Activated T-cell treated with anti-CD3 and anti-CD28 coated beads, Interleukin-2, amount 50 U/mL, for 1 hour (primary cell): ENCODE data around the gene KANSL1.

ENCODE experiments used
- DNase-seq: peaks from one replicate; pipeline ENCODE4 v3.0.0-alpha.2; 2020

KANSL1 gene

DNA sequence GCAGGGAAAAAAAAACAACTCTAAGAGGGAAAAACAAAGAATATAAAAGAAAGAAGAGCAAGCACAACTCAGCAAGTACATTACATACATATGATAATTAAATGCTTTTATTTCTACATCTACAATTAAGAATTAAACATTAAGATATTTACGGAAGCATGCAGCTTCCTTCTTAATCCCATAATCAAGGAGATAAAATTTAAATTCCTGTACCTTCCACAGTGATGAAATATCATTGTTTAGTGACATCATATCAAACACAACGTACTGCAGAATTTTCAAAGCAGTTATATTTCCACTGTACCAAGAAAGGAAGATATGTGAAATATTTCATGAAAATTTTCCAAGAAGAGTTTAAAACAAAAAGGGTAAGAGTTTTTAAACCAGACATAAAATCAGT lies 26.0 kb downstream of the KANSL1 start:
- no peak for DNase-seq

DNA sequence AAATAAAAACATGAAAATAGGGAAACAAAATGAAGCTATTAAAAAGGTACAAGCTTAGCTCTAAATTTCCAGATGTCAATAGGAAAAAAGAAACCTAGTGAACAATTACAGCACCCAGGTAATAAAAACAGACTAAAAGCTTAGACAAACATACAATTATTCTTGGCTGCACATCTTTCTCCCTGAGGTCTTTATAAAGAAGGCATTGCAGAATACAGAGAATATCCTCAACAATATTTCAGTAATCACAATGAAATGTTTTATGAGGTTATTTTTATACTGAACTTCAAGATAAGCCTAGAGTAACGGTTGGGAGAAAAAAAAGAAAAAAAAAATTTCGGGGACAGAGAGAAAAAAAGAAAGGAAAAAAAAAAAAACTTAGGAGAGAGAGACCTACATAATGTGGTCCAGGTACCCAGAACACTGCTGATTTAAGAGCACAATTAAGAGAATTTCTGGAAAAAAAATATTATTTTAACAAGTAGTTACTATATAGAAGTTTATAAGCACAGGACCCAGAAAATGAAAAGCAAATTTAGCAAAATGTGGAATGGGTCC lies 26.5 kb downstream of the KANSL1 start:
- no peak for DNase-seq

DNA sequence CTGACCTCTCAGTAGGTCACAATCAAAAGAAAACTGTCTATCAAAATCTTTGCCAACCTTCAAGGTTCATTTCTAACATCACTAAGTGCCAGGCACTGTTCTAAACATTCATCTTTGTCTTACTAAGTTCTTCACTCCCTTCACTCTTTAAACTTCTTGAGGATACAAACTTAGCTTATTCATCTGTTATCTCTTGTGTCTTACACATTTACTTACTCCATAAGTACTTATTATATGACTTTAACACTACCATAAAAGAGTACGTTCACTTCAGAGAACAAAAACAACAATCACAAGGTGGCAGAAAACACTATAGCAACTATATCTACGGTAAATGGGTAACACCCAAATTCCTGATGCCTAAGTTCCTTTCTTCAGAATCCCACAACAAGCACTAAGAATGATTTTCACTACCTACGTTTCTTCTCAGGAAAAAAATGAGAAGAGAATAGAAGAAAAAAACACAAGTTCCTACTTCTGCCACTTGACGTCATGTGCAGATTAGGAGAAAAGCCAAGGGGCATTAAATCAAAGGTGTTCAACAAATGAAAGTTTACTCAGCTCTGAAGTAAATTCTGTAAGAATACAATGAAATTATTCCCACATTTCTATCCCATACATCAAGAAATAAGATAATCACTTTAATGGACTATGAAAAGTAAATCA lies 29.2 kb downstream of the KANSL1 start:
- no peak for DNase-seq

DNA sequence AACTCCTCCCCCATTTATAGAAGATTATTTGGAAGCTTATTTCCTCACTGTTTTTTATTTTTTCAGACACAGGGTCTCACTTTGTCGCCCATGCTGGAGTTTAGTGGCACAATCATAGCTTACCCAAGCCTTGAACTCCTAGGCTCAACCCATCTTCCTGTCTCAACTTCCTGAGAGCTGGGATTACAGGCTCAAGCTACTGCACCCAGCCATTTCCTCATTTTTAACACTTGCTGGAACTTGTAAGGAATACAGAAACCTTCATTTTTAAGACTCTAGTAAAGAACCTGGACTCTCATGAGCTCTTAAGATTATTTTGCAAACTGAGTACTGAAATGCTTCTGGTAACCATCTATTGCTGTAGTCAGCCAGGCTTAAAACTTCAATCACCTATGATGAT lies 29.9 kb downstream of the KANSL1 start:
- DNase-seq: no peak

DNA sequence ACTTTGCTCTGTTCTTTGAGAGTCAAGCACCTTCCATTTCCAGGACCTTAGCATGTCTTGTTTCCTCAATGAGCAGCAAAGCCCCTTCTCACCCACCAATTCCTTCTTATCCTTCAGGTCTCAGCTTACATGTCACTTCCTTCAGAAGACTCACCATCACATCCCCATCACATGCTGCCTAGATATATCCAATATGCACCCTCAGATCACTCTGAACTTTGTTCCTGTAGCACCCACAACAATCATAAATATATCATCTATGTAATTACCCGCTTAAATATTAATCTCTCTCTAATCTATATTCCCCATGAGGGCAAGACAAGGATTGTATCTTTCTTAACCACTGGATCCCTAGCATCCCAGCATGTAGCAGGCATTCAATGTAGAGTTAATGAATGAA lies 30.4 kb downstream of the KANSL1 start:
- DNase-seq: no peak

DNA sequence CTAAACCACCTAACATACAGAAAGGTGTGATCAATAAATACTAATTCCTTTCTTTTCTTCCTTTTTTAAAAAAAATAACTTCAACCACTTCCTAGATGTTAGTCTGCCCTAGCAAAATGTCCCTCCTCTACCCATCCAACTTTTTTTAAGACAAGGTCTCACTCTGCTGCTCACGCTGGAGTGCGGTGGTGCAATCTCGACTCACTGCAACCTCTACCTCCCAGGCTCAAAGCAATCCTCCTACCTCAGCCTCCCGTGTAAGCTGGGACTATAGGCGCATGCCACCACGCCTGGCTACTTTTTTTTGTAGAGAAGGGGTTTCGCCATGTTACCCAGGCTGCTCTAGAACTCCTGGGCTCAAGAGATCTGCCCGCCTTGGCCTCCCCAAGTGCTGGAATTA lies 33.1 kb downstream of the KANSL1 start:
- no peak for DNase-seq

DNA sequence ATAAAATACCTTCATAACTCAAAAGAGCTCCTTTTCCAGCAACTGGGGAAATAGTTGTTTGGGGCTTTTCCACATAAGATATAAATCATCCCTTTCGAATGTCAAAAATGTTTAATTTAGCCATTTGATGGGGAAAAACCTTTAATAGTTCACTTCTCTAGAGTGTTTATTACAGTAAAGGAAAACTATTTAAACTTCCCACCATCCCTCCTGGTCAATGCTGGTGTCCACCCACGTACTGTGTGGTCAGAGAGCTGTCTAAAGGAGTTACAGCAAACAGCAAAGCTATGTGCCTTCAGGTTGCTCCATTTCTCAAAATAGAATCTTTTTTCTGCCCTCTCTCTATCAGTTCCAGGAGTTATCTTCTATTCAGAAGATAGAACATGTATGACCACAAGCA lies 33.5 kb downstream of the KANSL1 start:
- DNase-seq: no peak

DNA sequence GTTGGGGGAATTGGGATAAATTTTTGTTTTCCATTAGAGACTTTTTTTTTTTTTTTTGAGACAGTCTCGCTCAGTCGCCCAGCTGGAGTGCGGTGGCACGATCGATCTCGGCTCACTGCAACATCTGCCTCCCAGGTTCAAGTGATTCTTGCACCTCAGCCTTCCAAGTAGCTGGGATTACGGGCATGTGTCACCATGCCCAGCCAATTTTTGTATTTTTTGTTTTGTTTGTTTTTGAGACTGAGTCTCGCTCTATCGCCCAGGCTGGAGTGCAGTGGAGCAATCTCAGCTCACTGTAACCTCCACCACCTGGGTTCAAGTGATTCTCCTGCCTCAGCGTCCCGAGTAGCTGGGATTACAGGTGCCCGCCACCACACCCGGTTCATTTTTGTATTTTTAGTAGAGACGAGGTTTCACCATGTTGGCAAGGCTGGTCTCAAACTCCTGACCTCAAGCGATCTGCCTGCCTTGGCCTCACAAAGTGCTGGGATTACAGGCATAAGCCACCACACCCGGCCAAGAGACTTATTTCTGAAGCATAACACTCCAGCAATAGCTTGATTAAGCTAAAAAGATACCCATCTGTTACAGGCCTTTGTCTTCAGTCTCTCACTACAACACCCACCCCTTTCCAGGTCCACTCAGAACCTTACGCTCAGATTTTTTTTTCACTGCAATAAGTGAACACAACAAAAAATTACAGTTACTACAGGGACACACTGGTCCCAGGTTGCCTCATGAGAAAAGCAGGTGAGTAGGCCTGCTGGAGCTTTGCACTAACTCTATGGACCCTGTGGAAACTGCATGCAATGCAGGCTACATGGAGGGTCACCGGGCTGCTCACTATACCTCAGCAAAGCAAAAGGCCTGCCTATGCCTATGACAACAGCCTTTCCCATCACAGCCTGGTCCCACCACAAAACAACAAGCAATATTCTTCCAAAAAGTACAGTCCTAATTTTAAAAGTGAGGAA lies 34.6 kb downstream of the KANSL1 start:
- no peak for DNase-seq

DNA sequence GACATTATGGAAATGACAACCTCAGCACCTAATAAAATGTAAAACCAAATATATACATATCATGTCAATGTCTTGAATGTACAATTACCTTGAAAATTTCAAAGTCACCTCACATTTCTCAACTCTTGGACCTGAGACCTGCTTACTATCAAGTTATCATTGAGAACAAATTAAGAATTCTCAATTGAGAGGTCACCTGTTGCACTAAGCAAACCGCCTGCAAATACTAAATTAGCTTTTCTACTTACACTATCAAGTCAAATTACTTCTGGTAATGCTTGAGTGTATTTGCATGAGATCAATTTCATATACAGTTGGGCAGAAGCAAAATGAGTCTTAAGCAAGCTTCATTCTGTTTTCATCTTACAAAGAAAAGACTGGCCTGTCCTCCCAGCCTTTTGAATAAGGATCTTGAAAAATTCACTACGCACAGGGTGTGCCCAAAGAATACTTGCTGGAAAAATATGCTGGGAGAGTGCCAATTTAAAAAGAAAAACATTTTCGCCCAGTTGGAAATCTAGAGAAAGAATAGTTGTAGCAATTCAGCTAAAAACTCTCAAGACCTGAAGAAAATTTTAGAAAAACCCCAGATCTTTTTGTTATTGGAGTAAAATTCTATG lies 35.7 kb downstream of the KANSL1 start:
- DNase-seq: no peak

DNA sequence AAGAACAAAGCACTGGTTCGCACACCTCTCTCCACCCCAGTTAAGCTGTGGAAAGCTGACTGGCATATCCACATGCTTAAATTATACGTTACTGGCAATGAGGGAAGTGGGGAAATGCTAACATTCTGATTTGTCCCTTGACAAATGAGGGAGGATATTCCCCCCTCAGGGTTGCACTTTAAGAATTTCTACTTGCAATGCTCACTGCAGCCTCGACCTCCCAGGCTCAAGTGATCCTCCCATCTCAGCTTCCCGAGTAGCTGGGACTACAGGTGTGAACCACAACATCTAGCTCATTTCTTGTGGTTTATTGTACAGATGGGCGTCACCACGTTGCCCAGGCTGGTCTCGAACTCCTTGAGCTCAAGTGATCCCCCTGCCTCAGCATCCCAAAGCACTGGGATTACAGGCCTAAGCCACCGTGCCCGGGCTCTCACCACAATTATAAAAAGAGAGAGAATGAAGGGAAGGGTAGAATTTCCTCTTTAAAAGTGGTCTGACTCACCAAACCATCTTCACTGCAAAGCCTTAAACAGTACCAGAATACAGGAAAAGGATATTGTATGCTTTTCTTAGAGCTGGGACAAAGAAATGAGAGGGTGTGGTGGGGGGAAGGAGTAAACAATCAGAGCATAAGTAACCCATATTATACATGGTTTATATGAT lies 38.9 kb downstream of the KANSL1 start:
- peak; percentile 30 for DNase-seq

DNA sequence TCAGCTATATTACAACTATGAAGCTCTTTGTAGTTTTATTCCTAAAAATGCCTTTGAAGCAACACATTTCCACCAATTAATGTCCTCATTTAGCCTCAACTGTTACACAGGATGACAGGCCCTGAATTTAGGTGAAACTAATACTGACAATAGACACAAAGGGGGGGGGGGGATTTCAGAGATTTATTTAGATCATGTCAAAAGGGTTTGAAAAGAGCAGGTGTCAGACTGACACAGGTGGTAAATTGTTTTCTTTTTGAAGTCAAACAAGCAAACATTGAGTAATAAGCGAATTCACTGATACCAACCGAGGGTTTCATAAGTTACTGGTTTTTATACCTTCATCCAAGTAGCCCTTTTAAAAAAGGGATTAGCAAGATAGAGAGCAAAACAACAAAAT lies 40.8 kb downstream of the KANSL1 start:
- no peak for DNase-seq

DNA sequence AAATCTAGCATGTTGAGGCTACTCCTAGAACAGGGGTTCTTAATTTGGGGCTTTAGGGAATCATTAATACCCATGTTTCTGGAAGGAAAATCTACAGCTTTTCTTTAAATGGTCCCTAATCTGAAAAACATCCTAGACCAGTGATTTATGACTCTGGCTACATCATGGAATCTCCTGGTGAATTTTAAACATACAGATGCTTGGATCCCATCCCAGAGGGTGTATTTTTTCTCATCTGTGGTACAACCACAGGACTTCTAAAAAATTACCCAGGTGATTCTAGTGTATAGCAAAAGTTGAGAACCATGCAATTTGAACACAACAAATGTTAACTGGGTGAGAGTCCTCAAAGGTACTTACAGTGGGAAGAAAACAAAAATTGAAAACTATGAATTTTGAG lies 41.5 kb downstream of the KANSL1 start:
- no peak for DNase-seq

DNA sequence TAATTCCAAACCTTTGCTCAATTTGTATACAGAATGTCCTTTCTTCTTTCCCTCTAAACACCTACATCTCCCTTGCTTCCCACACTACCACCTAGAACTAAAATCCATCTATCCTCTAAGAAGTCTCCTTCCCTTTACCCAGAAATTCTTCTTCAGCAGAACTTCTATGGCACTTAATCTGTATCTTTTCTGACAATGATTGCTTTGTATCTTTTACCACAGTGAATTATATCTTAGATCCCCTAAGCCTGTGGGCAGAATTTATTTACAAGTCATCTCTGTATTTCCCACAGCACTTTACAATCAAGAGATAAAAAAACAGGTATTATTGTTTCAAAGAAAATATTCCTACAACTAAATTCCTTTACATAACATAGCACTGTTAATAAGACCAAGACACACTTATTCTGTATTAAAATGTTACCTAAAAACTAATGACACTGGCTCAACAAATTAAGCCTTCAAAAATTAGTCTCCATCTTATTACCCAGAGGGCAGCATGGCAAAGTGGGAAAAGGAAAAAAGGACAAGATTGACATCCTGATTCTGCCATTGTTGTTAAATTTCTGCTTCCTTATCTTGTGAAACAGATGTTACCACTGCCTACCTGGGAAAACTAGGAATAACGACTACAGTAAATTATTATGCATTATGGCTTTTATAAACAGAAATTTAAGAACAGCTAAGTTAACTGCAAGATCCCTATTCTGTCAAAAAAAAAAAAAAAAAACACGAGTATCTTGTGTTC lies 42.8 kb downstream of the KANSL1 start:
- DNase-seq: no peak

DNA sequence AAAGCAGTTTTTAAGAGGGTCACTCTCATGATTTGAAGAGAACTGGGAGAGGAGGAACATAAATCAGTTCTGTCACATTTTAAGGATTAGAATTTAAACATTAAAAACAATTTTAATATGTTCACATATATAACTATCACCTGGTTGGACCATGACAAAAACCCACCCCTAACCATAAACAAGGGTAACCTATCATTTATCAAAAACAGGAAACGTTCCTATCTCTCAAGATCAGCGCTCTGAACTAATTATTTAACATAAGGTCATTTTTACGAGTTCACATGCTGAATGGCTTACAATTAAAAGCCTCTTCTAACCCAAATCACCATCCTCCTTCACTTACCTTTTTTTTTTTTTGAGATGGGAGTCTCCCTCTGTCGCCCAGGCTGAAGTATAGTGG lies 45.0 kb downstream of the KANSL1 start:
- DNase-seq: no peak

DNA sequence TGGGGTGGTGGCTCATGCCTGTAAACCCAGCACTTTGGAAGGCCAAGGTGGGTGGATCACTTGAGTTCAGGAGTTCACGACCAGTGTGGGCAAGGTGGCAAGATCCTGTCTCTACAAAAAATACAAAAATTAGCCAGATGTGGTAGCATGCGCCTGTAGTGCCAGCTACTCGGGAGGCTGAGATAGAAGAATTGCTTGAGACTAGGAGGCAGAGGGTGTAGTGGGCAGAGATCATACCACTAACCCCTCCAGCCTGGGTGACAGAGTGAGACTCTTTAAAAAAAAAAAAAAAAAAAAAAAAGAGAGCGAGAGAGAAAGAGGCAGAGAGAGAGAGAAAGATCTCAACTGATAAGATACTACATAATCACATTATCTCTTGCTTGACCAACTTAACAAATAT lies 45.9 kb downstream of the KANSL1 start:
- no peak for DNase-seq

DNA sequence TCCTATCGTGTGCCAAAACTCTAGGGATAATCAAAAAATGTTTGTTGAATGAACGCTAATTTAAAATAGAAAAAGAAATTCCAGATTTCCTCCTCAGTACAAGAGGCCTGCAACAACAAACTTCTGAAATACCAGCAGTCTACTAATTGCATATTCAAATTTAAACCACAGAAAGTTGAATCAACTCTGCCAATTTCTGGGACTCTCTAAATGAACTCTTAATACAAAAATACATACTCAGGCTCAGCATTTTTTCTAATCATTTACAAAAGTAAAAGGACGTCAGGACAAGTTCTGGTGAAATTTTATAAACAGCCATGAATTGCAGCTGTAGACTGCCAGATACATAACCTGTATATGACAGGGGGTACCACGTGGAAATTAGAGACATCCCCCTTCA lies 49.0 kb downstream of the KANSL1 start:
- no peak for DNase-seq

DNA sequence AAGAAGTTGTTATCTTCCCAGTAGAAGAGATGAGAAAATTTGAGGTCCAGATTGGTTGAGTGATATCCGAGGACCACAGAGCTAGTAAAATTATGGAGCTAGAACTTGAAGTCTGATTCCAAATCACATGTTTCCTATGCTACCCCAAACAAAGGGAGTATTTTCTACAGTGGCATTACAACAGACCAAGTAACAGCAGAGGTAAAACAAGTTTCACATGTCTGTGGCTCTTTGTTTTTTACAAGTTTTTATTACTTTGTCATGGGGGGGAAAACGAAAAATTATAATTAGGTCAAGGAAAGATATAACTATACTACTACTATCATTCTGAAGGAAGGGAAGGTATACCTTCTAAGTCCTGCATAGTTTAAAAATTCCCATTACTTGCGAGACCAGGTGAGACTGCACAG lies 49.4 kb downstream of the KANSL1 start:
- DNase-seq: no peak

DNA sequence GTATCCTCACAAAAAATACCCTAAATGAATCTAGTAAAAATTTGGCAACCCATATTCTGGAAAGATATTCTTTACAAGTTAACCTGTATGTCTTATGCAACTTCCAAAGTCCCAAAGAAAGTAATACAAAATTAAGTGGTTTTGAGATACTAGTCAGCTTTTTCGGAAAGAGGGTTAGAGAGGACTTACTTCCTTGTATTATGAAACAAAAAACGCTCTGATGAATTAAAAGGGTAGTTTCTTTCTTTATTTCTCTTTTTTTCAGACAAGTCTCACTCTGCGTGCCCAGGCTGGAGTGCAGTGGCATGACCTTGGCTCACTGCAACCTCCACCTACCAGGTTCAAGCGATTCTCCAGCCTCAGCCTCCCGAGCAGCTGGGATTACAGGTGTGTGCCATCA lies 51.6 kb downstream of the KANSL1 start:
- DNase-seq: no peak

DNA sequence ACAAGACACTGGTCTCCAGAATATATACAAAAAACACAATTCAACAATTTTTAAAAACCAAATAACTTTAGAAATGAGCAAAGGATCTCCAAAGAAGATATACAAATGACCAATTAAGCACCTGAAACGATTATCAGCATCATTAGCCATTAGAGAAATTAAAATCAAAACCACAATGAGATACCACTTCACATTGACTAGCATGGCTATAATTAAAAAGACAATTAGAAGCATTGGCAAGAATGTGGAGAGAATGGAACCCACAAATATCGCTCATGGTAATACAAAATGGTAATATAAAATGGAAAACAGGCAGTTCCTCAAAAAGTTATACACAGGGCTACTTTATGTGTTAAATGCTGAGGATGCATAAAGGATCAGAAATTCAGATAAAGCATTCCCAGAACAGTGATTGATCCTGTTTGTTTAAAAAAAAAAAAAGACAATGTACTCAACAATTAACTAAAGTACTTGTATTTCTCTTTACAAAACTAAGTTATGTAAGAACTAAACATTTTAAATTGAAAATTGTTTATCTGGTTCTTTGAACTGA lies 52.5 kb downstream of the KANSL1 start:
- DNase-seq: no peak

DNA sequence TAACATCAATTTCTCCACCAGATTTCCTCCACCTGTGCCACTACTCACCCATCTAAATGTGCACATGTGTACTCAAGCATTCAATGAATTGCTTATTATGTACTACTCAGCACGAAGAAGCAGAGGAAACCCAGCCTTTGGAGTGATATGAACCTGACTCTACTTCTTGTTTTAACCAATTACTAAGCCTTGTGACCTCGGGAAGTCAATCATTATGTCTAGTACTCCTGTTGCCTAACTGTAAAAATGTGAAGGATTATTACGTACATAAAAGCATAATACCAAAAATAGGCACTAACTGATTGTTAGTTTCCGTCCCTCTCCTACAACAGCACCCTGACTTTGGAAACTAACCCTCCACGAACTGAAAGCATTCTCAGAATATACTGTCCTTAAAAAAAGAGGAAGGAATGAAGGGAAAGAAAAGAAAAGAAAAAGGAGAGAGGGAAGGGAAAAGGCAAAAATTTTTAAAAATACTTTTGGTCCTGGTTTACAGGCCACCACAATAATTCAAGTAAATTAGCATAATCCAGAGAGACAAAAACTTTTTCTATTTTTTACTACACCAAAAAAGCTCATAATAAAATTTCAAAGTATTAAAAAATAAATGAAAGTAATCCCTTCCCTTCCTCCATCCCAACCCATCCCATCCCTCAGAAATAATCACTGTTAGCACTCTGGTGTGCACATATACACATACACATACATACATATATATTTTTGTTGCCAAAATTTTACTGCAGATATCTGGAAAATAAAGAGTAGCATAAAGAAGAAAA lies 53.6 kb downstream of the KANSL1 start:
- DNase-seq: no peak

DNA sequence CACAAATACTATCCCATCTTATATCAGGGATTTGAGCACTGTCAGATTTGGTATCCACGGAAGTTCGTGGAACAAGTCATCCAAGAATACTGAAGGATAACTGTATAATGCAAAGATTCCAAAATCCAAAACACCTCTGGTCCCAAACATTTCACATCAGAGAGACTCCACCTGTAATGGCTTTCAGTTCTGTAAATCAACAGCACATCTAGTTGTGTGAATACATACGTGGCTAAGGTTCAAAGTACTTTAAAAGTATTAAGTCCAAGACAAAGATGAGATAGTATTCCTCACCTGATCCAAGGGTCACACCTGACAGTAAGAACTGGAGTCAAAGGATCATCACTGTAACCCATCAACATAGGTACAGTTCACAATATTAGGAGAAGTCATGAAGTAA lies 54.8 kb downstream of the KANSL1 start:
- DNase-seq: no peak
